Neural cell (in vitro differentiated cells): ENCODE measurements around the gene HOXA10.

Source experiments
- EP300 ChIP-seq: fragments of 450-650 bp; conservative IDR thresholded peaks from 2 replicates; pipeline ENCODE4 v1.6.1; 2014; ENCODE audit warnings: antibody characterized with exemption, mild to moderate bottlenecking, moderate library complexity; ENCODE audit not compliant: poor library complexity, severe bottlenecking
- EZH2 ChIP-seq: fragments of 200-600, 300-800 bp; shearing (Covaris generic), sonication (generic); IDR thresholded peaks from 2 replicates; pipeline ENCODE4 v1.6.1; 2014; ENCODE audit warnings: antibody characterized with exemption, low read length, borderline replicate concordance, mild to moderate bottlenecking; ENCODE audit not compliant: insufficient read depth, poor library complexity, severe bottlenecking

DNA sequence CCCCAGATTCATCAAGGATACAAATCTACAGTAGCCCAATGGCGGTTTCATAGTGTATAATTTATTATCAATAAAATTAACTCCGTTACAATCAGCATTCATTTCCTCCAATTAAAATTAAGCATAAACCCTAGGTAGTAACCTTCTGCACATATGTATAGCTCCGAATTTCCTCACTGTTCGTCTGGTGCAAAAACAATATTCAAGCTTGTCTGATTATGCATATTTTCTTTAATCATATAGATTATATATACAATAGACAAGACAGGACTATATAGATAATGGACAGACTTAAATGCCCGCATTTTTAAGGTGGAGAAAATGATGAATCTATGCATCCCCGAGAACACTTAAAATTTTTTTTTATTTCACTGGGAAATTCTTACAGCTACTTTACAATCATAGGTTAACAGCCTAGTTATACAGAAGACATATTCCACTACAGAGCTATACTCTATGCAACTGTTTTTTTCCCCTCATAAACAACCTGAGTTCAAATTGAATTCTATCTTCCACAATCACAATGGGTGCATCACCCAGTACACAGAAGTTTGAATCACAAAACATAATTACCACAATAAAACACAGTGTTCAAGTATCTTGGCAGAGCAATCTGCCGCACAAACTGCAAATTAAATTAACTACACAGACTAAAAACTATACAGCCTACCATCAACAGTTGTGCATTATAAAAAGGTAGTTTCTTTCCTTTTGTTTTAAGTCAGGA is 11.4 kb downstream of the HOXA10 start:
- no peak for TF ChIP-seq EZH2
- no peak for TF ChIP-seq EP300
